Fibroblast of mammary gland (primary cell): ENCODE measurements around the gene GAS1.

Experiments used
- DNase-seq: peaks from one replicate; pipeline ENCODE4 v3.0.0-alpha.2; 2010; ENCODE audit warnings: low read depth
- H3K4me3 ChIP-seq: 2 replicates; pipeline ENCODE4 v1.5.1; 2011; ENCODE audit warnings: low read depth, mild to moderate bottlenecking, low read length, moderate library complexity; ENCODE audit not compliant: control insufficient read depth
- CTCF ChIP-seq: conservative IDR thresholded peaks from 2 replicates; pipeline ENCODE4 v1.5.1; 2011; ENCODE audit warnings: low read depth, low read length, inconsistent platforms; ENCODE audit not compliant: control insufficient read depth, insufficient read depth

GAS1 gene, protein sequence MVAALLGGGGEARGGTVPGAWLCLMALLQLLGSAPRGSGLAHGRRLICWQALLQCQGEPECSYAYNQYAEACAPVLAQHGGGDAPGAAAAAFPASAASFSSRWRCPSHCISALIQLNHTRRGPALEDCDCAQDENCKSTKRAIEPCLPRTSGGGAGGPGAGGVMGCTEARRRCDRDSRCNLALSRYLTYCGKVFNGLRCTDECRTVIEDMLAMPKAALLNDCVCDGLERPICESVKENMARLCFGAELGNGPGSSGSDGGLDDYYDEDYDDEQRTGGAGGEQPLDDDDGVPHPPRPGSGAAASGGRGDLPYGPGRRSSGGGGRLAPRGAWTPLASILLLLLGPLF

DNA sequence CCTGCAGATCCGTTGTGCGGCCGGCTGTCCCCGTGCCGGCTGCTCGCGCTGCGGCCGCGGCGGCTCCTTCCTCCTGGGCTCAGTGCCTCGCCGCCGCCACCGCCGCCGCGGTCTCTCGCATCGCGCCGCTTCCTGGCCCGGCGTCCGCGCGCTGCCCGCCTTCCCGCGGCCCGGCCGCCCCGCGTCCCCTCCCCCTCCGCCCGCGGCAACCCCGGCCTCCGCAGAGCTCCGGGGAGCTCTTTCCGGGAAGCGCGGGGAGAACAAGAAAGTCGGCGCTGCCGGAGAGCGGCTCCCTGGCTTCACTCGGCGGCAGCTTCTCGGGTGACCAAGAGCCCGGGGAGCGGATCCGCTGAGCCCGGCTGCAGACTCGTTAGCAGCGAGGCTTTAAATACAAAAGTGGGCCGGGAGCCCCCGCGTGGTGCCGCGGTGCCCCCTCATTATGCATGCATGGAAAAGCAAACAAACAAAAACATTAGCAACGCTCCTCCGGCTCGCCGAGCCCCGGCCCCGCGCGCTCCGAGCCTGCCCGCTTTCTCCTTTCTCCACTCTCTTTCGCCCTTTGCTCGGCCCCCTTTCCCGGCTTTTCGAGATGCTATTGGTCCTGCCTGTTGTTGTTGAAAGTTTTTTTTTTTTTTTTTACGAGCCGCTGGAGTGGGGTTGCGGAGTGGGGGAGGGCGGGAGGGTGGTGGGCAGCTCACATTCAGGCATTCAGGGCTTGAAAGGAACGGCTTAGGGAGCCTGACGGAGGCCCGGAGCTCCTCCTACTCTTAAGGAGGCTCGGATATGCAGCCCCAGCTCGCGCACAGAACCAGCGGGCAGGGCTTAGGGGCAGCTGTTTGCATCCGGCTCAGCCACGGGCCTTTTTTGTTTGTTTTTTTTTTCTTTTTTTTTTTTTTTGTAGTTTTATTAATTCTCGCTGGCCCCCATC is at the start of gene GAS1:
GAS1 (minus strand) TSS at position 361 of the 928 bp plus-strand sequence. CDS start 727 bp downstream, outside the sequence.
- H3K4me3 ChIP-seq, result peak within 1 kb of the TSS; percentile 87
- no peak for TF ChIP-seq CTCF
- peak; percentile 97 for DNase-seq

- DNase-seq, result no peak
- TF ChIP-seq CTCF, result no peak
- no peak overlapping the region for H3K4me3 ChIP-seq
These were observed 46.9 kb upstream of the GAS1 start for GRCh38 chr9:86994231-86994630.

DNA sequence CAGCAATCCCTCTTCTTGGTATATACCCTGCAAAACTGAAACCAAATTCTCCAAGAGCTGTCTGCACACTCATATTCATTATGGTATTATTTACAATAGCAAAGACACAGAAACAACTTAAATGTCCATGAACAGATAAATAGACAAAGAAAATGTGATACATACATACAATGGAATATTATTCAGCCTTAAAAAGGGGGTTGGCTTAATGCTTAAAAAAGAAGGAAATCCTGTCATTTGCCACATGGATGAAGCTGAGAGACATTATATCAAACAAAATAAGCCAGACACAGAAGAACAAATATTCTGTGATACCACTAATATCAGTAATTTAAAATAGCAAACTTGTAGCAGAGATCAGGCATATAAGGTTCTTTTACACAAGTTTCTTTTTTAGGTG is 46.5 kb upstream of the GAS1 start:
- no peak for DNase-seq
- no peak overlapping the region for H3K4me3 ChIP-seq
- no peak for TF ChIP-seq CTCF

DNA sequence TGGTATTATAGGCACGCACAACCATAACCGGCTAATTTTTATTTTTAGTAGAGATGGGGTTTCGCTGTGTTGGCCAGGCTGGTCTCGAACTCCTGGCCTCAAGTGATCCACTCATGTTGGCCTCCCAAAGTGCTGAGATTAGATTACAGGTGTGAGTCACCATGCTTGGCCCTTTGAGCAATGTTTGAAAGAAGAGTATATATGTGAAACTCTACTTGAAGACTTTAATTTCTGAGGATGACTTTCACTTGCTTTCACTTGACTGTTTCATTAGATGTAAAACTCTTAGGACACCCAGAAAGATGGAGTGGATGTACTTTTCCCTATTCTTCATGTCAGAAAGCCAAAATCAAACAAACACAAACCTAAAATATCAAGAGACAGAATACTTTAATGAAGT is 43.8 kb upstream of the GAS1 start:
- TF ChIP-seq CTCF, result no peak
- no peak overlapping the region for H3K4me3 ChIP-seq
- no peak for DNase-seq

DNA sequence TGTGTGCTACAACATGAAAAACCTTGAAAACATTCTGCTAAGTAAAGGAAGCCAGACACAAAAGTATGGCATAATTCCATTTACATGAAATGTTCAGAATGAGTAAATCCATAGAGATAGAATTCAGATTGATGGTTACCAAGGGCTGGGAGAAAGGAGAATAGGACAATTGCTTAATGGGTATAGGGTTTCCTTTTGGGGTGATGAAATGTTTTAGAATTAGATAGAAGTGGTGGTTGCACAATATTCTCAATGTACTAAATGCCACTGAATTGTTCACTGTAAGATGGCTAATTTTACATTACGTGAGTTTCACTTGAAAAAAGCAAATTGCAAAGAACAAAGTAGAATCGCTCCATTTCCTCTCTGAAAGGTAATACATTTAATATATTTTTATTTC is 43.0 kb upstream of the GAS1 start:
- no peak for TF ChIP-seq CTCF
- no peak overlapping the region for H3K4me3 ChIP-seq
- peak; percentile 67 for DNase-seq

DNA sequence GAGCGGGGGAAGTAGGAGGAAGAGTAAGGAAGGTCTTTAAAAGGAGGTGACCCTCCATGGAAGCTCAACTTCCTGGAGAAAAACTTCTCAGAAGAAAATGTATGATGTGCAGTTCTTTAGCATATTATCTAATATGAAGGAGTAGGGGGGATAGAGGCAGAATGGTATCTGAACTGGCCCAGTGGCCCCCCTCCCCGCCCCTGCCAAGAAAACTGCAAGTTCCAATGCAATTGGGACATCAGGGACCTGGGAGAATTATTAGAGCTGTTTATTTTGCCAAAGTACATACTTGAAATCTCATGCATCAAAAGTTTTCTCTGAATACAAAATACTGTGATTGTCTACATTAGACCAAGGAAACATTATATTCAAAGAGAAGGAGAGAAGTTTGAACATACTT is 40.6 kb upstream of the GAS1 start:
- DNase-seq, result no peak
- no peak for TF ChIP-seq CTCF
- H3K4me3 ChIP-seq, result no peak overlapping the region
